ENCODE measurements around the gene FNBP1L. TPM values are rescaled to one million over a fixed set of nuclear protein-coding genes. Genes with fewer than 3 reads are reported as not detected.
"Not testable (repeated sequence)": the region's sequence is repeated elsewhere in the genome, so short reads cannot be mapped to it uniquely, and the experiment has no call there.

The FNBP1L gene
- total RNA-seq, 2 donors from 2014 or later = 12.2 to 13.2 TPM

DNA sequence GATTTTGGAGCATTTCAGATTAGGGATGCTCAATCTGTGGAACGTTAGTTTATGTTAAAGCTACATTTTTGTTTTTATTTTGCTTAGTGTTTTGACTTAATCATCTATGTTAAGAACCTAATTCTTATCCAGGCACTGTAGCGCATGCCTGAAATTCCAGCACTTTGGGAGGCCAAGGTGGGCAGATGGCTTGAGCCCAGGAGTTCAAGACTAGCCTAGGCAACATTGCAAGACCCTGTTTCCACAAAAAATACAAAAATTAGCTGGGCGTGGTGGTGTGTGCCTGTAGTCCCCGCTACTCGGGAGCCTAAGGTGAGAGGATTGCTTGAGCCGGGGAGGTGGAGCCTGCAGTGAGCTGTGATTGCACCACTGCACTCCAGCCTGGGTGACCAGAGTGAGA lies 23.4 kb downstream of the FNBP1L start:
- Histone ChIP-seq H3K9me3 (no peaks in the 10 kb centered on the region), H3K4me3 (no peak overlapping the region), H3K4me1 (ENCODE audit: control insufficient read depth in 1 of 2, low read depth in 2 of 2) (peaks cover 4 to 5% of the 10 kb centered on the region in 2 donors), H3K36me3 (no peaks in the 10 kb centered on the region), H3K27me3 (replicated peaks; ENCODE audit: insufficient read depth) (no peaks in the 10 kb centered on the region), H3K27ac (no peak overlapping the region)
- DNase-seq (ENCODE audit: low spot score) (no peak), ATAC-seq (ENCODE audit: insufficient number of reproducible peaks, low FRiP score, low read depth) (no peak)
- no peak for TF ChIP-seq CTCF (IDR thresholded peaks at IDR 0.05)

GRCh38 chr1:93471911-93472310 lies 24.0 kb downstream of the FNBP1L start:
- no peak overlapping the region for H3K4me3 ChIP-seq
- no peak for TF ChIP-seq CTCF (IDR thresholded peaks at IDR 0.05)
- DNase-seq (ENCODE audit: low spot score) = no peak
- no peaks in the 10 kb centered on the region for H3K27me3 ChIP-seq (replicated peaks; ENCODE audit: insufficient read depth)
- ATAC-seq (ENCODE audit: insufficient number of reproducible peaks, low FRiP score, low read depth) = no peak
- H3K27ac ChIP-seq = no peak overlapping the region
- H3K36me3 ChIP-seq = no peaks in the 10 kb centered on the region
- H3K9me3 ChIP-seq = no peaks in the 10 kb centered on the region
- peaks cover 4 to 5% of the 10 kb centered on the region in 2 donors for H3K4me1 ChIP-seq (ENCODE audit: control insufficient read depth in 1 of 2, low read depth in 2 of 2)

GRCh38 chr1:93474321-93474720 lies 26.4 kb downstream of the FNBP1L start:
- Histone ChIP-seq H3K4me3 (no peak overlapping the region), H3K9me3 (peaks cover 7% of the 10 kb centered on the region), H3K36me3 (no peaks in the 10 kb centered on the region), H3K27ac (no peak overlapping the region), H3K27me3 (replicated peaks; ENCODE audit: insufficient read depth) (no peaks in the 10 kb centered on the region), H3K4me1 (ENCODE audit: control insufficient read depth in 1 of 2, low read depth in 2 of 2) (peaks cover 4 to 5% of the 10 kb centered on the region in 2 donors)
- ATAC-seq (ENCODE audit: insufficient number of reproducible peaks, low FRiP score, low read depth) (no peak), DNase-seq (ENCODE audit: low spot score) (no peak)
- no peak for TF ChIP-seq CTCF (IDR thresholded peaks at IDR 0.05)

DNA sequence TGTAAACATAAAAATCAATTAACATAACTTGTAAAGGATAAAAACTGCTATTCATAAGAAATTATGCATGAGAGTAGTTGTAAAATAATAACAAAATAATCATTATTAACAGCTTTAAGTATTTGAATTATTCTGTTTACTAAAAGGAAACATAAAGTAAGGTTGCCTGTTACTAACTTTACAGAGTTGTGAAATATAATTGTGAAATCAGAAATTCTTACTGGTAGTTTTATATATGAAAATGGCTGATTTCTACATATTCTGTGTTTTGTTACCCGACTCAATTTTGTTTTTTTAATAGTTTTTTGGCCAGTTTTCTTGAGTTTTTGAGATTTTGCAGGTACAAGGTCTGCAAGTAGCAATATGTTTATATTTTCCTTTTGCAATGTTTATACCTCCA lies 27.8 kb downstream of the FNBP1L start:
- H3K9me3 ChIP-seq = peaks cover 10% of the 10 kb centered on the region
- H3K27me3 ChIP-seq (replicated peaks; ENCODE audit: insufficient read depth) = no peaks in the 10 kb centered on the region
- no peak overlapping the region for H3K4me3 ChIP-seq
- peaks cover 4 to 5% of the 10 kb centered on the region in 2 donors for H3K4me1 ChIP-seq (ENCODE audit: control insufficient read depth in 1 of 2, low read depth in 2 of 2)
- H3K36me3 ChIP-seq = no peaks in the 10 kb centered on the region
- no peak overlapping the region for H3K27ac ChIP-seq
- no peak for ATAC-seq (ENCODE audit: insufficient number of reproducible peaks, low FRiP score, low read depth)
- DNase-seq (ENCODE audit: low spot score) = no peak
- no peak for TF ChIP-seq CTCF (IDR thresholded peaks at IDR 0.05)

GRCh38 chr1:93479133-93479745 lies 31.3 kb downstream of the FNBP1L start:
- not testable (repeated sequence) for H3K4me1 ChIP-seq (ENCODE audit: control insufficient read depth in 1 of 2, low read depth in 2 of 2); H3K27me3 ChIP-seq (replicated peaks; ENCODE audit: insufficient read depth); H3K27ac ChIP-seq; ATAC-seq (ENCODE audit: insufficient number of reproducible peaks, low FRiP score, low read depth); H3K4me3 ChIP-seq; DNase-seq (ENCODE audit: low spot score); H3K36me3 ChIP-seq
- H3K9me3 ChIP-seq = peaks cover 10% of the 10 kb centered on the region

- H3K4me3 ChIP-seq; H3K27ac ChIP-seq; DNase-seq (ENCODE audit: low spot score); H3K4me1 ChIP-seq (ENCODE audit: control insufficient read depth in 1 of 2, low read depth in 2 of 2); ATAC-seq (ENCODE audit: insufficient number of reproducible peaks, low FRiP score, low read depth); H3K27me3 ChIP-seq (replicated peaks; ENCODE audit: insufficient read depth); H3K36me3 ChIP-seq: not testable (repeated sequence)
- H3K9me3 ChIP-seq = peaks cover 10% of the 10 kb centered on the region
These were observed 34.0 kb downstream of the FNBP1L start for GRCh38 chr1:93481899-93482298.
